Activated CD8-positive, alpha-beta memory T cell treated with anti-CD3 and anti-CD28 coated beads, Interleukin-2, amount 50 U/mL, for 24 hours (primary cell): ENCODE data around the gene SPRYD3.
A peak's percentile ranks its signal among the peaks of the same experiment; 100 is the strongest.
"Not testable (repeated sequence)": the region's sequence is repeated elsewhere in the genome, so short reads cannot be mapped to it uniquely, and the experiment has no call there.

Experiments
- DNase-seq: peaks from one replicate; pipeline ENCODE4 v3.0.0-alpha.2; 2020; ENCODE audit errors: extremely low read depth

Gene SPRYD3

GRCh38 chr12:53079226-53080117 is at the start of gene SPRYD3:
TSS of gene SPRYD3 (minus strand) at chr12:53079390. CDS start at chr12:53079333, 57 bp downstream.
- peak; percentile 90 for DNase-seq

GRCh38 chr12:53127169-53127568 is 48.0 kb upstream of the SPRYD3 start:
- DNase-seq: no peak

- DNase-seq: no peak
Measured at GRCh38 chr12:53124352-53124723, 45.1 kb upstream of the SPRYD3 start.

- DNase-seq: no peak
Measured at GRCh38 chr12:53123578-53124351, 44.6 kb upstream of the SPRYD3 start.

- no peak for DNase-seq
Measured at GRCh38 chr12:53122961-53123468, 43.8 kb upstream of the SPRYD3 start.

- DNase-seq: no peak
Measured at GRCh38 chr12:53120685-53121525, 41.7 kb upstream of the SPRYD3 start.

- no peak for DNase-seq
Measured at GRCh38 chr12:53118751-53119300, 39.6 kb upstream of the SPRYD3 start.

- DNase-seq: no peak
Measured at GRCh38 chr12:53115891-53116648, 36.9 kb upstream of the SPRYD3 start.

GRCh38 chr12:53115112-53115890 is 36.1 kb upstream of the SPRYD3 start:
- no peak for DNase-seq

- no peak for DNase-seq
Measured at GRCh38 chr12:53113951-53114350, 34.8 kb upstream of the SPRYD3 start.

- DNase-seq: no peak
Measured at GRCh38 chr12:53113136-53113705, 34.0 kb upstream of the SPRYD3 start.

- not testable (repeated sequence) for DNase-seq
Measured at GRCh38 chr12:53112431-53112830, 33.2 kb upstream of the SPRYD3 start.

- no peak for DNase-seq
Measured at GRCh38 chr12:53107122-53107521, 27.9 kb upstream of the SPRYD3 start.

GRCh38 chr12:53105712-53106439 is 26.7 kb upstream of the SPRYD3 start:
- DNase-seq: no peak

GRCh38 chr12:53105256-53105655 is 26.1 kb upstream of the SPRYD3 start:
- no peak for DNase-seq

- DNase-seq: no peak
Measured at GRCh38 chr12:53103860-53104305, 24.7 kb upstream of the SPRYD3 start.

- no peak for DNase-seq
Measured at GRCh38 chr12:53102883-53103807, 24.0 kb upstream of the SPRYD3 start, which contains the start of gene SOAT2. TSS of gene SOAT2 (plus strand) at chr12:53103486. CDS start at chr12:53103578, 92 bp downstream.
